Fibroblast of pulmonary artery (primary cell): Measurements from ENCODE around the gene ODAD2.

Source experiments
- DNase-seq: peaks from one replicate; pipeline ENCODE4 v3.0.0-alpha.2; 2010; ENCODE audit warnings: low read depth
- H3K4me3 ChIP-seq: replicated peaks from 2 replicates; pipeline ENCODE4 v1.5.1; 2011; ENCODE audit warnings: low read depth, mild to moderate bottlenecking, control low read depth, low read length, moderate library complexity
- CTCF ChIP-seq: IDR thresholded peaks from 2 replicates; pipeline ENCODE4 v1.5.1; 2011; ENCODE audit warnings: mild to moderate bottlenecking, control low read depth, low read length, inconsistent platforms; ENCODE audit errors: missing control alignments

The ODAD2 gene

GRCh38 chr10:27826369-27826768 lies 172.5 kb downstream of the ODAD2 start:
- TF ChIP-seq CTCF: no peak
- no peak overlapping the region for H3K4me3 ChIP-seq
- no peak for DNase-seq

DNA sequence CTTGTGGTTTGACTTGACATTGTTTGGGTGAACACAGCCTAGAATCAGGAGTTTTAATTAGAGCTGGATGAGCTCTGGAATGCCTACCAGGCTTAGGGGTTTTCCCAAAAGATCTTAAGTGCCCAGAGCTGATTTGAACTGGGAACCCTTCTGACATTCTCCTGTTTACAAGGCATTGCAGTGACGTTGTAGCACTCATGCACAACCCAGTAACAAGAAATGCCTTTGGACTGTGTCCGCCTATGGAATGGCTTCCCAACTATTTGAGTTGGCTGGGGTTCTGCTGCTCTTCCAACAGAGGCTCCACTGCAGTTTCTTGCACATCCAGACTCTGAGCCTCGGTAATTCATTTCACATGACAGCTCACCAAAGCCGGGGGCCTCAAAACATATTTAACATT lies 176.6 kb downstream of the ODAD2 start:
- DNase-seq: peak; percentile 1
- H3K4me3 ChIP-seq: no peak overlapping the region
- no peak for TF ChIP-seq CTCF

GRCh38 chr10:27820637-27821036 lies 178.2 kb downstream of the ODAD2 start:
- H3K4me3 ChIP-seq: no peak overlapping the region
- no peak for TF ChIP-seq CTCF
- no peak for DNase-seq

DNA sequence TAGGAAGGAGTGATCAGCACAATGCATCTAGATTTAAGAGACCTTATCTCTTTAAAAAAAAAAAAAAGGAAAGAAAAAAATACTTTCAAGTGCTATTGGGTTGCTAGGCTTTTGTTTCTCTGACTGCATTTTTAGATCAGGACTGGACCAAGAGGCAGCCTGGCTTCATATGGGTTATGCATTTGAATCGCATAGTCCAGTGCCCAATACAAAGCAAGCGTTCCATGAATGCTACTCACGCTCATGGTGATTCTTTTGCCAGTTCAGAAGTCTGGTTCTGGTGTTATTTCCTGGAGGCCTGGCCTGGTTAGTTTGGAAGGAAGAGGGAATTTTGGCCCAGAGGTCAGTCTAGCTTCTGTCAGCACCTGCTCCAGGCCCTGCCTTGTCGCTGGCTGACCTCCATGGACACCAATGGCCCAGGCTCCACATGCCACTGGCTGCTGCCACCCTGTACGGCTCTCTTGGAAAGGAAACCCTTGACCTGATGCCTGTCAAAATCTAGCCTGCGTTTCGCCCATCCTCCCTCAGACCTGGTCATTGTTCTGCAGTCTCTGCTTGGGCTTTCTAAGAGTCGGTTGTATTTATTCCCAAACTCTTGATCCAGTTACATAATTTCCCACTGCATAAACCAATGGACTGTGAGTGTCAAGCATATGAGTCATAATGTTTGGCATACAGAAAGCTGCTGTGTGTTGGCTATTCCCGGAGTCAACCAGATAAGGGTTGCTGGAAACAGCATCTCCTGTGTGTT lies 178.9 kb downstream of the ODAD2 start:
- TF ChIP-seq CTCF: no peak
- no peak overlapping the region for H3K4me3 ChIP-seq
- DNase-seq: peak; percentile 32

DNA sequence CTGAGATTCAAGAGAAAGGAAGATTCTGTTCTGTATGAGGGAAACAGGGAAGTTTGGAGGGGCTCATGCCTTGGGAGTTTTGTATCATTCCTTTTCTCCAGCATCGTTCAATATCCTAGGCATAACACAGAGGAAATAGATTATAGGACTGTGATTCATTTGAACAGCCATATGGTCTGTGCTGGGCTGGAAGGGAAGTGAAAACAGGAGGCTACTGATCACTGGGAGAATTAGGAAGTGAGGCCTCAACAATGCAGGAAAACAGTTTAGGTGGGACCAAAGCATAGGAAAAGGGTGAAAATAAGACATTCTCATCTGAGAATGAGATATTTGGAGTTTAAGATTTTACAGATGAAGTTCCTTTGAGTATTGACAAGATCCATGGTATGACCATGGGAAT lies 182.6 kb downstream of the ODAD2 start:
- no peak for TF ChIP-seq CTCF
- H3K4me3 ChIP-seq: no peak overlapping the region
- no peak for DNase-seq

DNA sequence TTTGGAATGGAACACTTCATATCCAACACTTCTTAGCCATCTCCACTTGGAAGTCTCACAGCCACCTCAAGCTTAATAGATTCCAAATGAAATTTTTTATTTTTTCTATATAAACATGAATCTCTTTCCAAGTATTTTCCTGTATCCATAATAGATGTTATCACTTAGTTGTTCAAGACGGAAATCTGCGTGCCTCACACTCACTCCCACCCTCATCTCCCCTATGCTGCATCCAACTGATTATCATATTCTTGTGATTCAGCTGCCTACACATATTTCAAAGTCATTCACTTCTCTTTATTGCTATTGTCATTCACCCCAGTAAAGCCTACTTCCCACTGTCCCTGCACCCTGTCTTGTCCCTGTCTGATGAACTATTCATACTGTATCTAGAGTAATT lies 183.0 kb downstream of the ODAD2 start:
- TF ChIP-seq CTCF: no peak
- H3K4me3 ChIP-seq: no peak overlapping the region

GRCh38 chr10:27815261-27815660 lies 183.6 kb downstream of the ODAD2 start:
- no peak for TF ChIP-seq CTCF
- no peak for DNase-seq

More for the DNA sequence above, 183.0 kb downstream of the ODAD2 start:
- no peak for DNase-seq

More at GRCh38 chr10:27815261-27815660, 183.6 kb downstream of the ODAD2 start:
- no peak overlapping the region for H3K4me3 ChIP-seq
